HG03457 (cell line): ENCODE measurements around the gene MAS1.

Experiments used
- ATAC-seq: cut with Tn5 transposase; IDR thresholded peaks from one replicate; pipeline ENCODE4 v1.9.1; 2021; ENCODE audit warnings: moderate number of reproducible peaks; ENCODE audit not compliant: unreplicated experiment

MAS1 gene

GRCh38 chr6:159879856-159880255 lies 10.9 kb upstream of the MAS1 start:
- ATAC-seq, result no peak

GRCh38 chr6:159880412-159880975 lies 10.3 kb upstream of the MAS1 start:
- no peak for ATAC-seq

GRCh38 chr6:159884720-159885119 lies 6.1 kb upstream of the MAS1 start:
- ATAC-seq, result no peak

- no peak for ATAC-seq
These were observed 4.5 kb upstream of the MAS1 start for GRCh38 chr6:159886270-159886669.

- ATAC-seq, result no peak
These were observed 3.6 kb upstream of the MAS1 start for GRCh38 chr6:159887146-159887545.

GRCh38 chr6:159887761-159888160 lies 3.0 kb upstream of the MAS1 start:
- ATAC-seq, result no peak

- no peak for ATAC-seq
These were observed 587 bp upstream of the MAS1 start for GRCh38 chr6:159890201-159890600.

- no peak for ATAC-seq
These were observed 1.3 kb downstream of the MAS1 start for GRCh38 chr6:159892053-159892452.

- ATAC-seq, result no peak
These were observed 2.3 kb downstream of the MAS1 start for GRCh38 chr6:159893064-159893463.

- ATAC-seq, result no peak
These were observed 4.2 kb downstream of the MAS1 start for GRCh38 chr6:159894991-159895390.

GRCh38 chr6:159897603-159898002 lies 6.8 kb downstream of the MAS1 start:
- ATAC-seq, result no peak

GRCh38 chr6:159898519-159898918 lies 7.7 kb downstream of the MAS1 start:
- ATAC-seq, result no peak

GRCh38 chr6:159899994-159900745 lies 9.4 kb downstream of the MAS1 start:
- ATAC-seq, result no peak

GRCh38 chr6:159902620-159903019 lies 11.8 kb downstream of the MAS1 start:
- ATAC-seq, result no peak

- ATAC-seq, result no peak
These were observed 13.7 kb downstream of the MAS1 start for GRCh38 chr6:159904497-159904911.

- no peak for ATAC-seq
These were observed 15.6 kb downstream of the MAS1 start for GRCh38 chr6:159906400-159906799.

GRCh38 chr6:159908535-159908934 lies 17.7 kb downstream of the MAS1 start:
- no peak for ATAC-seq

- no peak for ATAC-seq
These were observed 18.2 kb downstream of the MAS1 start for GRCh38 chr6:159908979-159909378.

- no peak for ATAC-seq
These were observed 19.6 kb downstream of the MAS1 start for GRCh38 chr6:159910342-159910741.

GRCh38 chr6:159913375-159913774 lies 22.6 kb downstream of the MAS1 start:
- no peak for ATAC-seq

GRCh38 chr6:159913862-159914564 lies 23.2 kb downstream of the MAS1 start:
- no peak for ATAC-seq

- ATAC-seq, result no peak
These were observed 23.8 kb downstream of the MAS1 start for GRCh38 chr6:159914565-159914923.
